ENCODE results near the gene PPA1. TPM values are rescaled to one million over a fixed set of nuclear protein-coding genes. Genes with fewer than 3 reads are reported as not detected.

PPA1 gene
- total RNA-seq, 1 donor from 2014 or later: 201 TPM

DNA sequence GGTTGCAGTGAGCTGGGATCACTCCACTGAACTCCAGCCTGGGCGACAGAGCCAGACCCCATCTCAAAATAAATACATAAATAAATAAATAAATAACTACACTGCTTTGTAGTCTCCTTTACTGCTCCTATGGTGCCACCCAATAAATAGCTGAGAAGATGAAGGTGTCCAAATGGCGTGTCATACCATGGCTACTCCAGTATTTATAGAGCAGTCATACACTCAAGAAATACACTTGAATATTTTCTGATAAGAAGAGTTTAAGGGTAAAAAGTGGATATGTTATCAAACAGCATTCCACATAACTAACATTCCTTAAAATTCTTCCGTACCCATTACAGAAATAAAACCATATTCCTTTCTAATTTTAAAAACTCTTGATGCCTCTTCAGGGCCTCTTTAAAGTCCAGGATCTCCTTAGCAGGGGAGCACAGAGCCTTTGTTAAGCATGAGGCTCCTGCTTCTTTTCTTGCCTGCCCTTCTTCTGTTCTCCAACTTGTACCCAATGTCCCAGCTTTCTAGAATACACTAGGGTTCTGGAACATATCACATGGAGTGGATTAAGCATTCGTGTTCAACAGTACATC lies 55.0 kb downstream of the PPA1 start:
- DNase-seq (ENCODE audit: low read depth): no peak
- Histone ChIP-seq H3K27me3 (ENCODE audit: control insufficient read depth, insufficient read depth, low read length) (no peaks in the 10 kb centered on the region), H3K36me3 (ENCODE audit: control insufficient read depth, insufficient read depth, low read length) (no peaks in the 10 kb centered on the region), H3K4me3 (ENCODE audit: low read depth, low read length) (no peak overlapping the region)
- TF ChIP-seq, protein P1, sequence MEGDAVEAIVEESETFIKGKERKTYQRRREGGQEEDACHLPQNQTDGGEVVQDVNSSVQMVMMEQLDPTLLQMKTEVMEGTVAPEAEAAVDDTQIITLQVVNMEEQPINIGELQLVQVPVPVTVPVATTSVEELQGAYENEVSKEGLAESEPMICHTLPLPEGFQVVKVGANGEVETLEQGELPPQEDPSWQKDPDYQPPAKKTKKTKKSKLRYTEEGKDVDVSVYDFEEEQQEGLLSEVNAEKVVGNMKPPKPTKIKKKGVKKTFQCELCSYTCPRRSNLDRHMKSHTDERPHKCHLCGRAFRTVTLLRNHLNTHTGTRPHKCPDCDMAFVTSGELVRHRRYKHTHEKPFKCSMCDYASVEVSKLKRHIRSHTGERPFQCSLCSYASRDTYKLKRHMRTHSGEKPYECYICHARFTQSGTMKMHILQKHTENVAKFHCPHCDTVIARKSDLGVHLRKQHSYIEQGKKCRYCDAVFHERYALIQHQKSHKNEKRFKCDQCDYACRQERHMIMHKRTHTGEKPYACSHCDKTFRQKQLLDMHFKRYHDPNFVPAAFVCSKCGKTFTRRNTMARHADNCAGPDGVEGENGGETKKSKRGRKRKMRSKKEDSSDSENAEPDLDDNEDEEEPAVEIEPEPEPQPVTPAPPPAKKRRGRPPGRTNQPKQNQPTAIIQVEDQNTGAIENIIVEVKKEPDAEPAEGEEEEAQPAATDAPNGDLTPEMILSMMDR (IDR thresholded peaks at IDR 0.05; ENCODE audit: insufficient read depth, low read length, poor library complexity, severe bottlenecking): no peak

DNA sequence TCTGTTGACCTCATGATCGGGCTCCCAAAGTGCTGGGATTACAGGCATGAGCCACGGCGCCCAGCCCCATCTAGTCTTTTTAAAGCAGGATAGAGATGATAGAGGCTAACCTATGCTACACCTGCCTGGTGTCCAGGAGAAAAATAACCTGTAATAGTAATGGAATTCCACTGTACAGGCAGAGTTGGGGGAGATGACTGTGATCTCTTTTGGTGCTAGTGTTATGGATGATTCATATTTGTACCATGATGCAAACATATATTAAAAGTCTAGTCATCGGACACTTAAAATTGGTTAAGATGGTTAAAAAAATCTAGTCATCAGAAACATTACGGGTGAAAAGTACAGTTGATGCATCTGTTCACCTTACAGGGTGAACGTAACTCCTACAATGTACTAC lies 56.8 kb downstream of the PPA1 start:
- no peak for DNase-seq (ENCODE audit: low read depth)
- H3K27me3 ChIP-seq (ENCODE audit: control insufficient read depth, insufficient read depth, low read length): no peaks in the 10 kb centered on the region

DNA sequence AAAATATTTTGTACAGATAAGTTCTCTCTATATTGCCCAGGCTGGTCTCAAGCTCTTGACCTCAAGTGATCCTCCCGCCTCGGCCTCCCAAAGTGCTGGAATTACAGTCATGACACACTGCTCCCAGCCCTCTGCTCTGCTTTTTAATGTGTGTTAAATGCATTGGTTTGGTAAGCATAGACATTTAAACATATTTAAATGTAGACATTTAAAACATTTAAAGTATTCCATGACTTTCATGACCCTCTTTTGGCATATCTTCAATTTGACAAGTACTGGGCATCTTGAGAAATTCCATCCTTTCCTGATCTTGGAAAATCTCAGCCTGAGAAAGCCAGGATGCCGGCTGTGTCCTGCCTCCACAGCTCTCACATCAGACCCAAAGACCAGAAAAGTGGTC lies 57.7 kb downstream of the PPA1 start:
- Histone ChIP-seq H3K4me3 (ENCODE audit: low read depth, low read length) (no peak overlapping the region), H3K27me3 (ENCODE audit: control insufficient read depth, insufficient read depth, low read length) (no peaks in the 10 kb centered on the region), H3K36me3 (ENCODE audit: control insufficient read depth, insufficient read depth, low read length) (no peaks in the 10 kb centered on the region)
- TF ChIP-seq, protein P1 (IDR thresholded peaks at IDR 0.05; ENCODE audit: insufficient read depth, low read length, poor library complexity, severe bottlenecking): no peak
- no peak for DNase-seq (ENCODE audit: low read depth)

More for the DNA sequence above, 56.8 kb downstream of the PPA1 start:
- Histone ChIP-seq H3K4me3 (ENCODE audit: low read depth, low read length) (no peak overlapping the region), H3K36me3 (ENCODE audit: control insufficient read depth, insufficient read depth, low read length) (no peaks in the 10 kb centered on the region)
- TF ChIP-seq, protein P1 (IDR thresholded peaks at IDR 0.05; ENCODE audit: insufficient read depth, low read length, poor library complexity, severe bottlenecking): no peak

DNA sequence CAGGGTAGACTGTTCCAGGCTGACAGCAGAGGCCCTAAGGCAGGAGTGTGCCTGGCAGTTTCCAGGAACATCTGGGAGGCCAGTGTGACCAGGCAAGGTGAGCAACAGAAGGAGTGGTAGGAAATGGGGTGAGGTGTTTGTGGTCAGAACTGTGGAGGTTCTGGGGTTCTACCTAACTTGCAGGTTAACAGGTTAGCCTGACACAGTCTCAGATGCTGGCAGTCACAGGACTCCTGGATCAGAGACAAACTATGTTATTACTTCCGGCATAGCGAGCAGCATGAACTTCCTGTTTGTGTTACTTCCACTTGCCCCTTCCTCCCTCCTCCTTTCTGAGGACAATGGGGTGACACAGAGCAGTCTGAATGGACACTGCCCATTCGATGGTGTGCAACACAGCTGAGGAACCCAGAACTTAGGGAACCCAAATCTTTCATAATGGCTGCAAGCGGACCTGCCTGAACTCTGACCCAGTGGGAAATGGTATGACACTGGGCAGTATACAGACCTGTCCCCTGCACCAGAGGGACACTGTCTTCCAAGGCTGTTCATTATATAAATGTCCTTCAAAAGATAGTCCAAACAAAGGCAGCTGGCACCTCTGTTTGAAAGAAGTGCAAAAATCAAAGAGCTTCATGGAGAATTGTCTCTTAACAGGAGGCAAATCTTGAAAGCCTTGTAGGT lies 59.0 kb downstream of the PPA1 start:
- TF ChIP-seq, protein P1 (IDR thresholded peaks at IDR 0.05; ENCODE audit: insufficient read depth, low read length, poor library complexity, severe bottlenecking): no peak
- Histone ChIP-seq H3K27me3 (ENCODE audit: control insufficient read depth, insufficient read depth, low read length) (no peaks in the 10 kb centered on the region), H3K4me3 (ENCODE audit: low read depth, low read length) (no peak overlapping the region), H3K36me3 (ENCODE audit: control insufficient read depth, insufficient read depth, low read length) (no peaks in the 10 kb centered on the region)
- DNase-seq (ENCODE audit: low read depth): no peak

DNA sequence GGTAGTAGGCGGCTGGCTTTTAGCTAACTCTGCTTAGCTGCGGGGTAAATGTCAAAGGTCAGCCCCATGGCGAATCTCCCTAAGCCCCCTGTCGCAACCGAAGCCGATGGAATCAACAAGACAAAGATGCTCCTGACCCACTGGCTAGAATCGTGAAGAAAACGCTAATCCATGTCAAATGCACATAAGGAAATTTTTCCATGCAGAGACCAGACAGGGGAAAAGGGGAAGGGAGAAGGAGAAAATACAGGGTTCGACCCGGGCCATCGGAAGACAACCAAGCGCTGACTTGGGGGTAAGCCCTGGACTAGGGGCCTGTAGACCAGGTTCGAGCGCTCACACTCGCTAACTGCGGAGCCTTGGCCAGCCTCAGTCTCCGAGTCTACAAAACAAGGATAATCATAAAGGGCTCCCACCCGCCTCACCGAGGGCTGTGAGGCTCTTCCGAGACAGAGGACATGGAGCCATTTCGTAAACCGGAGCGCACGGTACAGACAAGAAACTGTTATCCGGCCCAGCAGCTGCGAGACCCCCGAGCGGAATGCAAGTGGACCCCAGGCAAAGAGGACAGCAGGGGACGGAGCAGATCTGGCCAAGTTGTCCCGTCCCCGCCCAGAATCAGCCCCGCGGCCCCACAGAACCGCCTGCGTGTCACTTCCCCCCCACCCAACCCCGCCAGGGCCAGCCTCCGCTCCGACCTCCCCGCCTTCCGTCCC lies 63.4 kb downstream of the PPA1 start:
- no peak for DNase-seq (ENCODE audit: low read depth)
- TF ChIP-seq, protein P1 (IDR thresholded peaks at IDR 0.05; ENCODE audit: insufficient read depth, low read length, poor library complexity, severe bottlenecking): no peak
- Histone ChIP-seq H3K36me3 (ENCODE audit: control insufficient read depth, insufficient read depth, low read length) (no peaks in the 10 kb centered on the region), H3K27me3 (ENCODE audit: control insufficient read depth, insufficient read depth, low read length) (no peaks in the 10 kb centered on the region), H3K4me3 (ENCODE audit: low read depth, low read length) (peak overlapping the region; percentile 71)

Measured in kidney epithelial cell (primary cell).